Measurements from ENCODE around the gene GP1BA. TPM values are rescaled to one million over a fixed set of nuclear protein-coding genes. Genes with fewer than 3 reads are reported as not detected.

Gene GP1BA
- not detected in 2 replicates for total RNA-seq

GRCh38 chr17:4931963-4932362, at the start of gene GP1BA:
TSS of gene GP1BA (plus strand) at chr17:4932277. CDS start at chr17:4932605, 328 bp downstream.

DNA sequence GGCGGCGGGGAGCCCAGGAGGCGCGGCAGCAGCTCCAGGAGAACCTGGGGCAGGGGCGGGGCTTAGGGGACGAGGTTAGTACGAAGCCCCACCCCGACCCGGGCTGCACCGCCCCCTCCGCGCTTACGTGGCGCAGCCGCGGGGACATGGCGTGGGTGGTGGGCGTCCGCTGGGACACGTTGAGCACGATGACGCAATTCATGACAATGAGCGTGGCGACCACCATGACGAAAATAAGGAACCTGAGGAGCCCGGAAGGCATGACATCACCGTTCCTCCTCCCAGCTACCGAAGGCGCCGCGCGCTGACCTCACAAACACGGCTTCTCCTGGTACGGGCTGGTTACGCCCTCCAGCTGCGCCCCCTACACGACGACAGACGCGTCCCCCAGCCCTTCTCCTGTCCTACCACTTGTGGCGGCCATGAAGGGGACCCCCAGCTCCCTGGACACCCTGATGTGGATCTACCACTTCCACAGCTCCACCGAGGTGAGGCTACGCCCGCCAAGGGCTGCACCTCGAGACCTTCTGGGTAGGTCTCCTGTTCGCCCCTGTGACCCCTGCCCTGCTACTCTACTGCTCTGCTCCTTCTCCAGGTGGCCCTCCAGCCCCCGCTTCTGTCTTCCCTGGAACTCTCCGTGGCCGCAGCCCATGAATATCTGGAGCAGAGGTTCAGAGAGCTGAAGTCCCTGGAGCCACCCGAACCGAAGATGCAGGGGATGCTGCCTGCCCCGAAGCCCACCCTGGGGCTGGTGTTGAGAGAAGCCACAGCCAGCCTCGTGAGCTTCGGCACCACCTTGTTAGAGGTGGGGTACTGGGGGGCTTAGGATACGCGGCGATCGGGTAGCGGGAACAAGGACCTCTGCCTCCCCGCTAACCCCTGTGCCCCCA, 32.5 kb upstream of the GP1BA start, which contains the start of gene C17orf107:
Gene C17orf107, plus strand, starts transcription at position 196 of the 890 bp plus-strand sequence. Its CDS starts 227 bp downstream, at position 423.

GRCh38 chr17:4903051-4903818, 28.8 kb upstream of the GP1BA start, which contains the start of gene CHRNE:
TSS of gene CHRNE (minus strand) at chr17:4903098. CDS start at chr17:4903063, 35 bp downstream.

GRCh38 chr17:4939796-4940554, 7.9 kb downstream of the GP1BA start, which contains the start of the genes RNF167 and SLC25A11:
TSS of gene RNF167 (plus strand) at chr17:4940268. CDS start at chr17:4940910, 642 bp downstream.
TSS of gene SLC25A11 (minus strand) at chr17:4940046. CDS start at chr17:4939910, 136 bp downstream.

DNA sequence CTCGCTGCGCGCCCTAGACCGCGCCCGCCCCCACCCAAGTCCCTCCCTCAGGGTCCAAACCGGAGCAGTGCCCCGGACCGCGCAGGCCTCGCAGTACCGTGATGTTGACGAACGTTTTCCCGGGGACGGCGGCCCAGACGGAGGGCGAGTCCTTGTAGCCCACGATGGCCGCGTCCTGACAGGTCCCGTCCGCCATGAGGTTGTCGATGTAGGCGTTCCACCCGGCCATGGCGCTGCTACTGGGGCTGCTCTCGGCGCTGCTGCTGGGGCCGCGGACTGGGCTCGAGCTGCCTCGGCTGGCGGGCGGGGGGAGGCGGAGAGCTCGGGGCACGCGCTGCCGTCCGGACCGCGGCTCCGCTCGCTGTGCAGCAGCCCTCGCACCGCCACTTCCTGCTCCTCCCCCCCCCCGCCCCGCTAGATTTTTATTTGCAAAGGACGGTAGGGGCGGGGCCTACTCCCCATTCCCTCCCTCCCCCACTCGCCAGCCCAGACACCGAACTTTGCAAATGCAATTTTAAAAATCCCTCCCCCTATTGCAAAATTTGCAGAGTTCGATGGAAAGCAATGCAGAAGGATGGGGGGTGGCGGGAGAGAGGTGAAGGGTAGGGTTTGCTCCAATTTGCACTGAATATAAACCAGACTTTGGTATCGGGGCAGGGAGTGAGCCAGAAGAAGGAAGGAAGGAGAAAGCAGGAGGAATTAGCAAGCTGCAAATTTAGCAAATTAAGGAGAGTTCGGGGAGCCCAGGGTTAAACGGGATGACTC, 16.3 kb downstream of the GP1BA start, which contains the start of gene PFN1:
Gene PFN1, minus strand, starts transcription at position 365 of the 765 bp plus-strand sequence. Its CDS starts 136 bp downstream, at position 229.

DNA sequence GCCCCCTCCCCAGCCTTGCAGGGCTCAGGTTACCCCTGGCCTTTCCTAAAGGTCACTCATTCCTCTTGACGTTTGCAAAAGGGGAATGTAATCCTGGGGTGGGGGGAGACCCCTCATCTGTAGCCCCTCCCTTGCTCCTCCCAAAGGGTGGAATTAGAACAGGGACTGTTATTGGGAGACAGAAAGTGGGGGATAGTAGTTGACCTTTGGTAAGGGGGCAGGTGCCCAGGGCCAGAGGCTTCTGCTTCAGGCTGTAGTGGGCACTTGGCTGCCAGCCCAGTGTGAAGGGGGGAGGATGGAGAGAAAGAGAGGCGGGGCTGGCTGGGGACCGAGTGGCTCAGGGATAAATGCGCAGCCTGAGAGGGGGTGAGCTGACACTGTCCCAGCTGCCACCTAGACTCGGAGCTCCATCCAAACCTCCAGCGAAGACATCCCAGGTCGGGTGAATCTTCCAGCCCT, 18.7 kb downstream of the GP1BA start, which contains the start of gene ENO3:
Gene ENO3, plus strand, starts transcription at position 374 of the 459 bp plus-strand sequence. CDS start 711 bp downstream, outside the sequence.

GRCh38 chr17:4967539-4968485, 35.7 kb downstream of the GP1BA start, which contains the start of gene SPAG7:
TSS of gene SPAG7 (minus strand) at chr17:4967817. CDS start at chr17:4967804, 13 bp downstream.

Other genes with a start within 250 kb of the GP1BA start
- 11.3 and 13.7 TPM in 2 replicates for gene PELP1, start 228.1 kb upstream of the GP1BA start, total RNA-seq
- 2.4 and 2.5 TPM in 2 replicates for gene ARRB2, start 221.6 kb upstream of the GP1BA start, total RNA-seq
- 11.3 and 18.5 TPM in 2 replicates for gene MED11, start 200.8 kb upstream of the GP1BA start, total RNA-seq
- gene ZMYND15, start 192.4 kb upstream of the GP1BA start, total RNA-seq, result 0.09 TPM in 1 of 2 replicates, not detected in the other
- 0.63 and 1.6 TPM in 2 replicates for gene CXCL16, start 192.3 kb upstream of the GP1BA start, total RNA-seq
- not detected in 2 replicates for gene TM4SF5, start 160.4 kb upstream of the GP1BA start, total RNA-seq
- 1.1 and 1.2 TPM in 2 replicates for gene VMO1, start 145.9 kb upstream of the GP1BA start, total RNA-seq
- gene GLTPD2, start 143.3 kb upstream of the GP1BA start, total RNA-seq, result not detected in 2 replicates
- gene PSMB6, start 136.1 kb upstream of the GP1BA start, total RNA-seq, result 134 and 196 TPM in 2 replicates
- gene PLD2, start 125.1 kb upstream of the GP1BA start, total RNA-seq, result 19.9 and 20.4 TPM in 2 replicates
- gene MINK1, start 98.9 kb upstream of the GP1BA start, total RNA-seq, result 25.7 and 31.9 TPM in 2 replicates
- 3.2 and 3.5 TPM in 2 replicates for gene C17orf107, start 32.7 kb upstream of the GP1BA start, total RNA-seq
- 0.47 and 1.2 TPM in 2 replicates for gene CHRNE, start 29.2 kb upstream of the GP1BA start, total RNA-seq
- 46.7 and 67.4 TPM in 2 replicates for gene SLC25A11, start 7.8 kb downstream of the GP1BA start, total RNA-seq
- 13.3 and 16.9 TPM in 2 replicates for gene RNF167, start 8.0 kb downstream of the GP1BA start, total RNA-seq
- gene PFN1, start 16.3 kb downstream of the GP1BA start, total RNA-seq, result 419 and 524 TPM in 2 replicates
- 2.2 TPM in 2 replicates for gene ENO3, start 18.8 kb downstream of the GP1BA start, total RNA-seq
- 51.7 and 58.0 TPM in 2 replicates for gene SPAG7, start 35.5 kb downstream of the GP1BA start, total RNA-seq
- gene CAMTA2, start 55.4 kb downstream of the GP1BA start, total RNA-seq, result 4.5 and 5.4 TPM in 2 replicates
- gene INCA1, start 65.2 kb downstream of the GP1BA start, total RNA-seq, result 0.09 and 0.32 TPM in 2 replicates
- gene KIF1C, start 65.7 kb downstream of the GP1BA start, total RNA-seq, result 70.3 and 76.3 TPM in 2 replicates
- gene SLC52A1, start 103.1 kb downstream of the GP1BA start, total RNA-seq, result 0.32 TPM in 1 of 2 replicates, not detected in the other
- gene ZFP3, start 146.2 kb downstream of the GP1BA start, total RNA-seq, result 0.69 and 1.3 TPM in 2 replicates
- gene ZNF232, start 179.6 kb downstream of the GP1BA start, total RNA-seq, result 6.3 and 7.7 TPM in 2 replicates
- under 0.01 TPM in 1 of 2 replicates, not detected in the other for gene USP6, start 183.8 kb downstream of the GP1BA start, total RNA-seq